ENCODE data around the gene ENSA.
A peak's percentile ranks its signal among the peaks of the same experiment; 100 is the strongest.
"Not testable (repeated sequence)": the region's sequence is repeated elsewhere in the genome, so short reads cannot be mapped to it uniquely, and the experiment has no call there.

The ENSA gene

DNA sequence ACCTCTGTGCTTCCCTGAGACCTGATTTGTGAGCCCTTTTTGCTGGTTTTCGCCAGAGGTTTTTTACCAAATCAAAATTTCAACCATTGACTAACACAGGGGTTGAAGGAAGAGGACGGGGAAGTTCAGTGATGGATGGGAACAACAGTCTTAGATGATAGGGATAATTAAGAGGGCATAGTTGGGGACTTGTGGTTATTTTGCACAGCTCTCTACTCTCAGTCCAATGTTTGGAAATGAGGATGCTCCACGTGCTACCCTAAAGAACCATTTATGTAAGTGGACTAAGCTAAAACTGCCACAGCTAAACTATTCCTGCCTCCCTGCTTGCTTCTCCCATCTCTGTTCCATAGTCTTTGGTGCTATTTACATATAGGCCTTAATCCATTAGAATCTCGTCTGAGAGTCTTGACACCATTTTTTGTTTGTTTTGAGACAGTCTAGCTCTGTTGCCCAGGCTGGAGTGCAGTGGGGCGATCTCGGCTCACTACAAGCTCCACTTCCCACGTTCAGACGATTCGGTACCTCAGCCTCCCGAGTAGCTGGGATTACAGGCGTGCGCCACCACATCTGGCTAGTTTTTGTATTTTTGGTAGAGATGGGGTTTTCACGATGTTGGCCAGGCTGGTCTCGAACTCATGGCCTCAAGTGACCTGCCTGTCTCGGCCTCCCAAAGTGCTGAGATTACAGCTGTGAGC is 49.3 kb downstream of the ENSA start:
- no peak for DNase-seq

DNA sequence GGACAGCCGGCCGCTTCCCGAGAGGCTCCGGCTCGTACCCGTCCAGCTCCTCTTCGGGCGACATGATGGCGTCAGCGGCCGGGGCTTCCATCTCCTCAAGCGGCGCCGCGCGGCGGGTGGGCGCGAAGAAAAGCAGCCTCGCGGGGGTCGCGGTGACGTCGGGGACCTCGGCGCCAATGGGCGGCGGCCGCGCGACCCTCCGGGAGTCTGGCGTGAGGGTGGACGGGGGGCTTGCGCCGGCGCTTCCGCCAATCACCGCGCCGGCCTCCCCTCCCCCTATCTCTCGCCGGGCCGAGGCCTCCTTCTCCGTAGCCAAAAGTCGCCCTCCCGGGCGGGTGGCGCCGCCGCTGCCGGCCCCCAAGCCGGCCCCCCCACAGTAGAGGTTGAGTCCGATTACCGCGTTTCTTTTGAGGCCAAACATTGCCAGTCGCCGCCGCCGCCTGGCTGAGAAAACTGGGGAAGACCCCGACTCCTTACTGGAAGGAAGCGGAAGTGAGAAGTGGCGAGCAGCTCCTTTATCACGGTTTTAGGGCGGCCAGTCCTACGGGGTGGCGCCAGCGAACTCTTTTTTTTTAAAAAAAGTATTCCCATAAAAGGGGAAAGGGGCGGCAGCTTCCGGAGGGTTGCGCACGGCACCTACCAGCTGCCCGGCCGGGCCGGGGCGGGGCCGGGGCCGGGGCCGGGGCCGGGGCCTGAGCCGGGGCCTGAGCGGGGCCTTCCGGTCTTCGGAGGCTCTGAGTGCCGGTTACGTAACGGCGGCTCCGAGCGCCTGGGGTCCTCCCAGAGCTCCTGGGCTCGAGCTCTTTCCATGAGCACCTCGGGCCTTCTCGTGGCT is 50.1 kb downstream of the ENSA start, which contains the start of gene MCL1:
Gene MCL1, minus strand, starts transcription at position 501 of the 835 bp plus-strand sequence. Its CDS starts 80 bp downstream, at position 421.
- peak; percentile 92 for DNase-seq

DNA sequence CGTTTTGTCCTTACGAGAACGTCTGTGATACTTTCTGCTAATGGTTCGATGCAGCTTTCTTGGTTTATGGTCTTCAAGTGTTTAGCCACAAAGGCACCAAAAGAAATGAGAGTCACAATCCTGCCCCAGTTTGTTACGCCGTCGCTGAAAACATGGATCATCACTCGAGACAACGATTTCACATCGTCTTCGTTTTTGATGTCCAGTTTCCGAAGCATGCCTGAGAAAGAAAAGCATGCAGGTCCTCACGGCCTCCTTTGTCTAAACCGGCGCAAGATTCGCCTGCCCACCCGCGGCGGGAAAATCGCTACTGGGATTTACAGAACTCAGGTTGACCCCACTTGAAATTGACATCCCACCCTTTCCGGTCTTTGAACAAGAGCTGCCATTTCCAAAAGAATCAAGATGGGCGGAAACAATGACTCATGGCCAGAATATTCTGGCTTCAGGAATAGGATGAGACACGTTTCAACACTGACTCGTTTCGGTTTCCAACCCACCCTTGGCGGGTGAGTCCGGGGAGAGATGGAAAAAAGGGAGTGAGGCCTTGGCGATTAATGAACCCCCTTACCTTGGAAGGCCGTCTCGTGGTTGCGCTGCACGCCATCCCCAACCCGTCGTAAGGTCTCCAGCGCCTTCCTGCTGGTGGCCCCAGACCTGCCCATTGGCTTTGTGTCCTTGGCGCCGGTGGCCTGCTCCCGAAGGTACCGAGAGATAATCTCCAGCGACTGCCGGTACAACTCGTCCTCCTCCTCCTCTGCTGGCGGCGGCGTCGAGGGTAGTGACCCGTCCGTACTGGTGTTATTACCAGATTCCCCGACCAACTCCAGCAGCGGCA is 50.9 kb downstream of the ENSA start:
- DNase-seq = peak; percentile 85

DNA sequence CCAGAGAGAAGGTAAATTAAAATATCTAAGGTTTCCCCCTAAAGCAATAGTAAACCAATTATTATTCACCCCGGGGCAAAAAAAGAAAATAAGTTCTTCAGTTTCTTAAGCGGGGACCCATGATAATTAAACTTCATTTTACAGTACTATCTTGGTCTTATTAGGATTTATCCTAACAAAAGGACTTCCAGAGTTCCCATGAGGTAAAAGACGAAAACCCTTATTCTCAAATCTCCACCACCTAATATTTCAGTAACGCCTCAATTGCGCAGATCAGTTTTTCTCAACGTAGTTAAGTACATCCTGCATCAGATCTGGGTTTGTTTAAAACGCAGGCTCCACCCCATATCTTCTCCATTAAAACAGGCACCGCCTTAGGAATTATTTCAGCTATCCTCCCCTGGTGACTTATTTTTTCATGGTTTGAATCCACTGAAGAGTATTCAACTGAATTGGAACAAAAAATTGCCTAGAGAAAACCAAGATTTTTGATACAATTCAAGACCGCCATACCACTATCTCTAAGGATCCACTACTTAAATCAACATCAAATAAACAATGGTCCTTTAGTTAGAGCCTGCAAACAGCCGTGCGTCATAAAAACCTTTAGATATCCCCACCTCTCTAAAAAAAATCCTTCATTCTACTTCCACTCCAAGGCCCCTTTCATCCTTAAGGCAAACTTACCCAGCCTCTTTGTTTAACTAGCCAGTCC is 51.7 kb downstream of the ENSA start:
- DNase-seq = no peak

DNA sequence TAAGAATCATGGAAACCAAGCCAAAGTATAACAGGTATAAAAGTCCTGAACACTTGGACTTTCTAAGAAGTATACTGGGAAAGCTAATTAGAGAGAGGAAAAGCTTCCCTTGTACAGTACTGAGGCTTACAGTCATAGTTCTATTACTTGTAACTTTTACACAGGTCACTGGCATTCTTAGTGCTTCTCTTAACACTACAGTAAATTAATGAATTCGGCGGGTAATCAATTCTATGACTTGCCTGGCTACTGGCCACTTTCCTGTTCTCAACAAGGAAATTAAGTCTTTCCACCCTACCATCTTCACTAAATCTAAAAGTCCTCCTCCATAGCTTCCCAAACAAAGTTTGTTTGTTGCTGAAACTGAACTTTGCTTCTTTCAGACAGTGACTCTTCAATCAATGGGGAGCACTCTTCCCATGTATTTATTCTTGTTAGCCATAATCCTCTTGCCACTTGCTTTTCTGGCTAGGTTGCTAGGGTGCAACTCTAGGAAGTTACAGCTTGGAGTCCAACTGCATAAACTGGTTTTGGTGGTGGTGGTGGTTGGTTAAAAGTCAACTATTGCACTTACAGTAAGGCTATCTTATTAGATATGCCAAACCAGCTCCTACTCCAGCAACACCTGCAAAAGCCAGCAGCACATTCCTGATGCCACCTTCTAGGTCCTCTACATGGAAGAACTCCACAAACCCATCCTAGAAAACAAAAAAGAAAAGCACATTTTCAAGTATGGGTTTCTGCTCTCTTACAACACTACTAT is 52.4 kb downstream of the ENSA start:
- no peak for DNase-seq

DNA sequence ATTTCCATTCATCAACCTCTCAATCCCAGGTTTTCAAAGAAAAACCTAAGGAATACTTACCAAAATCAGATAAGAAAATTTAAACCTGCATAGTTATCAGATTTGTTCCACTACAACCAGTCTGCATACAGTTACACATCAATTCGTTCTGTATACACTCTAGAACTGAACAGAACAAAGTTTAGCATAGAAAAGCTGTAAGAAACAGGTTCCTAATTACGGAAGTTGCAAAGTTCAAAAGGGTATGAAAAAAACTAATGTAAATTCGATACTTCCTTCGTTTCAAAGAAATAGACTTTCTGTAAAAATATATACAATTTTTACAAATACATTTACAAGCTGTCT is 53.1 kb downstream of the ENSA start:
- DNase-seq = no peak

DNA sequence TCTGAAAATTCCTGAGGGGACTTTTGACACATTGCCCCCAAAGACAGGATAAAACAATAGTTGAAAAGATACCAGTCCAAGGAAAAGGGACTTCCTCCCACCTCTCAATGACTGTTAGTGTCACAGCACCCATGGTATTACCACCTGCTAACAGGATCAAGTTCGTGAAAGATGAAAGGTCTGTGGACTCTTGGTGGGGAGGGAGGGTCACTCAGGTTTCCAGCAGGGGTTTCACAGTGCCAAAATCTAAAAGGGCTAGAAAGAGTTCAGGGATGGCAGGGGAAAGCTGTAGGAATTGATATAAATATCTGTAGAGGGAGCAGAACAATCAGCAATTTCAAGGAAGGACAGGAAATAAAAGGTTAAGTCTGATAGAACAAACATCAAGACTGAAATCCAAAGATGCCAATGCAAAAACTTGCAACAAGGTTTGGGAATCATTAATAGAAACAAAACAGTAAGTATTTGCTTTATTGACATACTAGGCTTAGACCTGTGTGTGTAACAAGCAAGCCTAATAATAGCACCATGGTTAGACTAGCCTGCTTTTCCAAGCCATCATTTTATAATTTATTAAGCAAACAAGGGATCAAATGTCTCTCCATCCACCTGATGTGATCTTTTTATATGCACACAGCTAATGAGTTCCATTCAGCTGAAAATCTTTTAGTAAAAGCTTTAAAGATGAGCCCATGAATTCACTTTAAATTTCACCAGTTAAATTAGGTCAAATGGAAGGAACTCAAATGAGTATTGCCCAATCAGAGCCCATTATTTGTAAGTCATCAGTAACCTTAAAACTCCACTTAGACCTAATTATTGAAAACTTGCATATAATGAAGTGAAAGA is 53.7 kb downstream of the ENSA start:
- no peak for DNase-seq

DNA sequence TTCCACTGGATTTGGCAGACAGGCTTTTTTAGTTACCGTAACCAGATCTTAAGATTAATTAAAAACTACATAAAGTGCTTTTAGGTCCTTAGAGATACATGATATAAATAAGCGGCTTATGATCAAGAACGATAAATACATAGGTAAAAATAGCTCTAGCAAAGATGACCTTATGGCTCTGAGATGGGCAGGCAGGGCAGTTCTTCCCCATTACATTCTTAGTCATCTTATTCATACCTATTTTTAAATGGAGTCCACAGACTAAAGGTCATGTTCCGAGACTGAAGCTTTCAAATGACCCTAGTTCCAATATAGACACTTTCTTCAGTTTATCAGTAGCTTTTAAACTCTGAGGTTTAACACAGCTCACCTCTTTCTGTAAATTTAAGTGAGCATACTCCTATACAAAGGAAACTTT is 54.3 kb downstream of the ENSA start:
- no peak for DNase-seq

DNA sequence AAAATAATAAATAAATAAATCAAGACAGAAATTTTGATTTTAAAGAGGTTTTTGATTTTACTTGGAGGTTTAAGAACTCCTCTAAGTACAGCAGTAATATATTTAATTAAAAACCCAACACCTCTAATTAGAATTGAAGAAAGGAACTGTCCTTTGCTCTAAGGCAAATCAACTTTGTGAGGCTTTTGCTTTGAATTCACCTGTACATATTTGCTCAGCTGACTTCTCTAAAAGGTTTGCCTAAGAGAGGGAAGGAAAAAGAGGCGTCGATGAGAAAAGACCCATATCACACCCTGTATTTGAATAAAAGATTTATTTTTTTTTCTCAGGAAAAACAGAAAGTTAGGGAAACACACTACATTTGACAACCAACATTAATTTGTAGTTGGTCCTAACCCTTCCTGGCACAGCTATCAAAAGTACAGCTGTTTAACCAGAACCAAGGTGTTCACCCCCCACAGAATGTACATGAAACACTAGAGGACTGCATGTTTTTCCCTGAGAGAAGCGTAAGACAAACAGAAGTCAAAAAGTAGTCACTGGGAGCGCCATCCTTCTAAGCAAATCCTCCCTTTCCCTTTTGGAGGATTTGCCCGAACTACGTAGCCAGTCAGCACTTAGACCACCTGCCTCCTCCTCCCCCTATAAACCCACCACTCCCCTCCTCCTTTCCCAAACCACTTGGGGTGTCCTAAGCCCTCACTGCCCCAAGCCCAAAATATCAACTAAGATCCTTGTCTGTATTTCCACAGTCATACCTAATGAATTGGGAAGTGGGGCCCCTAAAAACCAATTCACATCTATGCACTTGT is 54.9 kb downstream of the ENSA start:
- no peak for DNase-seq

DNA sequence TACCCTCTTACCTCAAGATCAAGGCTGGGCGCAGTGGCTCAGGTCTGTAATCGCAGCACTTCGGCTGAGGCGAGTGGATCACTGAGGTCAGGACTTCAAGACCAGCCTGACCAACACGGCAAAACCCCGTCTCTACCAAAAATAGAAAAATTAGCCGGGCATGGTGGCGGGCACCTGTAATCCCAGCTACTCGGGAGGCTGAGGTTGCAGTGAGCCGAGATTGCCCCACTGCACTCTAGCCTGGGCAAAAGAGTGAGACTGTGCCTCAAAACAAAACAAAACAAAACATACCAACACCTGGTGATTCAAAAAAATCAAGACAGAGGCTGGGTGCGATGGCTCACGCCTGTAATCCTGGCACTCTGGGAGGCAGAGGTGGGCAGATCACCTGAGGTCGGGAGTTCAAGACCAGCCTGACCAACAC is 55.8 kb downstream of the ENSA start:
- not testable (repeated sequence) for DNase-seq

DNA sequence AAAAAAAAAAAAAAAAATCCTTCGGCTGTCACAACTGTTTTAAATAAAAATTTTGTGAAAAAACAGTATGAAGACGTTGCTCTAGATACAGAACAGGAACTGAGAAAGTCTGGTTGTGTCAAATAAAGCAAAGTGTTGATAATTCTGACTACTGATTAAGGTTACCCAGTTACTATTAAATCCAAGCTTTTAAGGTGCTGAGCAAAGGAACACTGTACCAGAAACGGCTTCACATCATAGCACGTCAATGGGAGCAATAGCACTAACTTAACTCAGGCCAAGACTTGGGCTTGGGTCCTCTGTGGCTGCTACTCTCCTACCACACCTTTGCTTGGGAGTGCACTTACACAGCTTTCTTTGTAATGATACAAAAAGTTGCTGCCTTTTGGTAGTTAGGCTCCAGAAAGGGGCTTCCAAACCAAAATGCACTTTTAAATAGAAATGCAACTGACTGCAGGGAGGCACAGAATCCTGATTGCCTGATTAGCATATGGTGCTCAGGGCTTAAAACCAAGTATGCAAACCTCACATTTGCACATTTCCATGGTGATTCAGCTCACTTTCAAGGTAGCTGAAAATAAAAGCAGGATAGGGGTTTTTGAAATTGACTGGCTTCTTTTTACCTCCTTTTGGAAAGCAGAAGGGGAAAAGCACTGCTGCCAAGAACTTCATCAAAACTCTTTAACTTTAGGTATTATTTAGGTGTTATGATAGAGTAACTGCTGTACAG is 56.3 kb downstream of the ENSA start:
- no peak for DNase-seq

All from activated CD8-positive, alpha-beta memory T cell treated with anti-CD3 and anti-CD28 coated beads for 24 hours (primary cell).